ENCODE measurements around the gene TERB1.

Gene TERB1

DNA sequence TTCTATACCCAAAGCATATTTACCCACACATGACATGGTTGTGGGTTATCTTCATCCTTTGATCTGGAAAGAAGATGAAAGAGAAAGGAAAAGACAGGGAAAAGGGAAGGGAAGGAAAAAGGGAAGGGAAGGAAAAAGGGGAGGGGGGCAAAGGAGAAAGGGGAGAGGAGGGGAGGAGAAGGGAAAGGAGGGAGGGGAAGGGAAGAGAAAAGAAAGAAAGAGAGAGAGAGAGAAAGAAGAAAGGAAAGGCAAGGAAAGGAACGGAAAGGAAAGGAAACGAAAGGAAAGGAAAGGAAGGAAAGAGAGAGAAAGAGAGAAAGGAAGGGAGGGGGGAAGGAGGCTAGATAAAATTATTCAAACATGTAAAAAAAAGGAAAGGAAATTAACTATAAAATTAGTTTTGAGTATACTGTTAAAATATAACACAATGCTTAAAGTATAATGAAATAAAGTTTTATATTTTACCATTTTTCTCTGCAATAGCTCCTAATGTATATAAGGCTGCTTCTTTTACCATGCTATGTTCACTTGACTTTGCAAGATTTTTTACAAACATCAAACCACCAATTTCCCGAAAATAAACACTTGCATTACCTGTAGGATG, 11.2 kb downstream of the TERB1 start:
- H3K36me3 Mint-ChIP-seq (ENCODE audit: low read depth), result no peaks in the 10 kb centered on the region
- H3K9me3 Mint-ChIP-seq, result no peaks in the 10 kb centered on the region
- H3K4me3 Mint-ChIP-seq, result no peak overlapping the region
- H3K4me1 Mint-ChIP-seq (ENCODE audit: low read depth), result no peaks in the 10 kb centered on the region
- no peak overlapping the region for H3K27ac Mint-ChIP-seq
- H3K27me3 Mint-ChIP-seq (ENCODE audit: low read depth), result peaks cover 14% of the 10 kb centered on the region

DNA sequence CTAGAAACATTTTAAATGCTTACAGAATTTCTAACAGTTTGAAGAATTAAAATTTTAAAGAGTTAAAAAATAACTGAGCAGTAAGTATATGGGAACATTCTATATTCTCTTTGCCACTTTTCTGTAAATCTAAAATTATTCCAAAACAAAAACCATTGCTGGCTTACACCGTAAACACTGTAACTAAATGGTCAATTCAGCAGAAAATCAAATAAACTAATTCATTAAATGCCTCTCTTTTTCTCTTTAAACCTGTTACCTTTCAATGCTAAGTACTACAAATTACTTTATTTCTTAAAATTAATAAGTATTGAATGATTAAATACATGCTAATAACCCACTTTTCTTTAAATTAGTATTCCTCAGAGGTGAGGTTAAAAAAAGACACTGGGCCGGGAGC, 14.0 kb downstream of the TERB1 start:
- Mint-ChIP-seq H3K36me3 (ENCODE audit: low read depth) (no peaks in the 10 kb centered on the region), H3K9me3 (no peaks in the 10 kb centered on the region), H3K27me3 (ENCODE audit: low read depth) (peaks cover 13% of the 10 kb centered on the region), H3K4me3 (no peak overlapping the region), H3K4me1 (ENCODE audit: low read depth) (no peaks in the 10 kb centered on the region), H3K27ac (no peak overlapping the region)

DNA sequence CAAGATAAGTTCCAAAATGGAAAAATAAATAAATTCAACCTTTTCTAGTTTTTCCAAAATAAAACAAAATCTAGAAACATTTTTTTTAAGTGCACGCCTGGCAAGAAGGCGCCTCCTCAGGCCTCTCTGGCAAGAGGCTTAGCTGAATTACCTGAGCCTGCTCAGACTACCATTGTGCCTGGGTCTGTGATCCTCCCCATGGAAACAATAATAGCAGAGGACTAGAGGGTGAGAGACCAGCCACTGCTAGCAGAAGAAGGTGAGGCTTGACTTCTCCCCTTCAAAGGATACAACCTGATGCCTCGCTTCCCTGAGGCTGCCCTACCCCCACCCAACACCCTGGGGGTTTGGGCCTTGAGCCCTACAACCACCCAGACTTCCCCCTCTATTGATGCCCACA, 14.8 kb downstream of the TERB1 start:
- H3K9me3 Mint-ChIP-seq, result no peaks in the 10 kb centered on the region
- H3K4me3 Mint-ChIP-seq, result no peak overlapping the region
- H3K36me3 Mint-ChIP-seq (ENCODE audit: low read depth), result no peaks in the 10 kb centered on the region
- peaks cover 8% of the 10 kb centered on the region for H3K27me3 Mint-ChIP-seq (ENCODE audit: low read depth)
- no peak overlapping the region for H3K27ac Mint-ChIP-seq
- H3K4me1 Mint-ChIP-seq (ENCODE audit: low read depth), result no peaks in the 10 kb centered on the region

DNA sequence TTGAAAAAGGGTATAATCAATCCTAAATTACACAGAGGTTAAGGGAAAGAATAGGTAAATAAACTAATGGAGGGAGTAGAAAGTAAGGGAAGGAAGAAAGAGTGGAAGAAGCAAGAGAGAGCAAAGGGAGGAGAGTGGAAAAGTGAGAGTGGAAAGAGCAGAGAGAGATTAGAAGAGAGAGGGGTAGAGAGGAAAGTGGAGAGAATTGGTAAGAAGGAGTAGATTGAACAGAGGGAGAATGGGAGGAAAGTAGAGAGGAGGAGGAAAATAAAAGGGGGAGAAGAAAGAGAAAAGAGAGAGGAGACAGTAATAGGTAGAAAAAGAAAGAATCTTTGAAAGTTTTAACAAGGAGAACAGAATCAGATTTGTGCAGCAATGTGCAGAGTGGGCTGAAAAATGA, 24.9 kb downstream of the TERB1 start:
- Mint-ChIP-seq H3K36me3 (ENCODE audit: low read depth) (no peaks in the 10 kb centered on the region), H3K9me3 (no peaks in the 10 kb centered on the region), H3K4me1 (ENCODE audit: low read depth) (no peaks in the 10 kb centered on the region), H3K27ac (no peak overlapping the region), H3K4me3 (no peak overlapping the region), H3K27me3 (ENCODE audit: low read depth) (no peaks in the 10 kb centered on the region)

DNA sequence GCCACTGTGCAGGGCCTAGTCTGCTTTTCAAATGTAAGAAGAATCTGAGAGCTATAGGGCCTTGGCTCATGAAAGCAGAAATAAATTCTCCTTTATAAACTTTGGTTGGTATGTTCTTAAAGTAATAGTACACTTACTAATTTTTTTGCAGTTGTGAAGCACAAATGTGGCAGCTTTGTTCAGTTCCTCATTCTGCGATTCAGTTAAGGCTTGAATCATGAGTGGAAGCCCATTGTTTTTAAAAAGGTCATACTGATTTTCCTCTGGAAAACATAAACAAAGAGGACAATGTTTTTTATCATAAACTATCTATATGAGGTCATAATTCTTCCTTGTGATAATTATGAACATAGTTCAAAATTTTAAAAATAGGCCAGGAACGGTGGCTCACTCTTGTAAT, 26.4 kb downstream of the TERB1 start:
- H3K4me1 Mint-ChIP-seq (ENCODE audit: low read depth), result no peaks in the 10 kb centered on the region
- no peaks in the 10 kb centered on the region for H3K9me3 Mint-ChIP-seq
- H3K27me3 Mint-ChIP-seq (ENCODE audit: low read depth), result no peaks in the 10 kb centered on the region
- H3K4me3 Mint-ChIP-seq, result no peak overlapping the region
- no peak overlapping the region for H3K27ac Mint-ChIP-seq
- H3K36me3 Mint-ChIP-seq (ENCODE audit: low read depth), result no peaks in the 10 kb centered on the region

DNA sequence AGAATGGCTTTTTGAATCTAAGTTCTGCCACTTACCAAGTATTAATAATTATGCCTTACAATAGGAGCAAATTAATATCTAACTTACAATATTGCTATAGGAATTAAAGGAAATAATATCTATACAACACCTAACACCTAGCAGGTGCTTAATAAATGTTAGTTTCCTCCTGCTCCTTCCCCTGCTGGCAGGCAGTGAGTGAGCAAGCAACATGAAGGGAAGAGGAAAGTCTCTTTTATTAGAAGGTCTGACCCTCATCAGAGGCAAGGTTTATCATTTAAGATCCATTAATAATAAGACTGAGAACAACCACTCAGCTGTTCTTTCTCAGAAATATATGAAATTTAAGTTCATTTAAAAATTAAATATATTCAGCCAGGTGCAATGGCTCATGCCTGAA, 43.3 kb downstream of the TERB1 start:
- Mint-ChIP-seq H3K4me1 (ENCODE audit: low read depth) (no peaks in the 10 kb centered on the region), H3K36me3 (ENCODE audit: low read depth) (no peaks in the 10 kb centered on the region), H3K9me3 (no peaks in the 10 kb centered on the region), H3K4me3 (no peak overlapping the region), H3K27me3 (ENCODE audit: low read depth) (peaks cover 31% of the 10 kb centered on the region), H3K27ac (no peak overlapping the region)

DNA sequence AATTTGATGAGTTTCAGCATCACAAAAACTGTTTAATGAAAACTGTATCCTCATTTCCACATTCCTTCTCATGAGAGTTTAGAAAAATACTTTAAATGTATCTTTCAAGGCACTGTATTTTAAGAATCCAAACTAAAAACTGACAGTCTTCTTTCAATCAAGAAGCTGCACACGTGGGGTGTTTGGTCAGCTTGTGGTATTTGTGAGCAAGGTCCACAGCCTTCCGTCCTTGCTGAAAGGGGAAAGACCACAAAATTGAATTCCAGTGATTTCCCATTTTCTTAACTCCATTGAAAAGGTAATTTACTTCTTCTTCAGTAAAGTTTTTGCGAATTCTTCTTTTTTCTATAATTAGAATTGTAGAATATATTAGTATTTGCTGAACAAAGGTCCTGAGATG, 46.6 kb downstream of the TERB1 start:
- H3K36me3 Mint-ChIP-seq (ENCODE audit: low read depth), result peaks cover 3% of the 10 kb centered on the region
- peaks cover 17% of the 10 kb centered on the region for H3K4me1 Mint-ChIP-seq (ENCODE audit: low read depth)
- no peak overlapping the region for H3K27ac Mint-ChIP-seq
- H3K9me3 Mint-ChIP-seq, result no peaks in the 10 kb centered on the region
- peaks cover 37% of the 10 kb centered on the region for H3K27me3 Mint-ChIP-seq (ENCODE audit: low read depth)
- H3K4me3 Mint-ChIP-seq, result no peak overlapping the region

DNA sequence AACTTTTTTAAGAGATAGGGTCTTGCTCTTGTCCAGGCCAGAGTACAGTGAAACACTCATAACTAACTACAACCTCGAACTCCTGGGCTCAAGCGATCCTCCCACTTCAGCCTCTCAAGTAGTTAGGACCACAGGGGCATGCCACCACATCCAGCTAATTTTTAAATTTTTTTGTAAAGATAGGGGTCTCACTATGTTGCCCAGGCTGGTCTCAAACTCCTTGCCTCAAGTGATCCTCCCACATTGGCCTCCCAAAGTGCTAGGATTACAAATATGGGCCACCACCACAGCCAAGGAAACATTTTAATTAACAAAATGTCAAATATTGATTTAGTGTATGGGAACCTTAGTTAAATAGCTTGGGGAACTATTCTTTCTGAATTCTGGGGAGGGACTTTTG, 47.2 kb downstream of the TERB1 start:
- H3K4me1 Mint-ChIP-seq (ENCODE audit: low read depth), result peaks cover 23% of the 10 kb centered on the region
- H3K4me3 Mint-ChIP-seq, result no peak overlapping the region
- no peak overlapping the region for H3K27ac Mint-ChIP-seq
- peaks cover 6% of the 10 kb centered on the region for H3K36me3 Mint-ChIP-seq (ENCODE audit: low read depth)
- H3K27me3 Mint-ChIP-seq (ENCODE audit: low read depth), result peaks cover 37% of the 10 kb centered on the region
- no peaks in the 10 kb centered on the region for H3K9me3 Mint-ChIP-seq

DNA sequence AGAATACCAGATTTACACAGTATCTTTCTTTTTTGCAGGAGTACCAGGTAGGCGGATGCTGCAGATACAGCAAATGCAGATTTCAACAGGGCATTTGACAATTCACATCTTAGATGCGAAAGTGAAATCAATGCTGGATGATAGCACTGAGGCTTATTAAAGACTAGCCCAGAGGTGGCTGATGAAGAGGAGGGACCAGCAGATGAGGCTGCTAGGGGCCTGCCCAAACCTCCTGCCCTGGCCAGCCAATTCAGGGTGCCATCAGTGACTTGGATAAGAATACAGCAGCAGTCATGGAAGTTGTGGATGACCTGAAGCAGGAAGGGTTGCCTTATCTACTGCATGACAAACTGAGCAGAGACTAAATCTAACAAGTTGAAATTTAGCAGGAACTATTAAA, 48.4 kb downstream of the TERB1 start:
- H3K4me1 Mint-ChIP-seq (ENCODE audit: low read depth), result peaks cover 30% of the 10 kb centered on the region
- H3K27ac Mint-ChIP-seq, result no peak overlapping the region
- H3K36me3 Mint-ChIP-seq (ENCODE audit: low read depth), result peaks cover 16% of the 10 kb centered on the region
- no peak overlapping the region for H3K4me3 Mint-ChIP-seq
- H3K9me3 Mint-ChIP-seq, result no peaks in the 10 kb centered on the region
- H3K27me3 Mint-ChIP-seq (ENCODE audit: low read depth), result peaks cover 34% of the 10 kb centered on the region

DNA sequence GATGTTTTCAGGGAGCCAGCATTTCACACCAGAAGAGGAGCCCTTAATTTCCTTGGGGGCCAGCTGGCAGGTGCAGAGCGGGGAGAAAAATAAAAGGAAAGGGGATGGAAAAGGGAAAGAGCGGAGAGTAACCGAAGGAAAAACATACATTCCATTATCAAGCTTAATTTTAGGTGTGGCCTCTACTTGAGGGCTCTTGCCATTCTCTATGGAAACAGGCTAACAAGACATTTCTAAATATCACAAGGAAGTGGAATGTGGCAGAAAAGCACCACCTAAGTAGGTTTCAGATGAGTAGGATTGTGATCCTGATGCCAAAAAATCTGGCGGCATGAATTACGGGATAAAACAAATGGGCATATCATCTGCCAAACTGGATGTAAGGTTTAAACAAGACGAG, 49.0 kb downstream of the TERB1 start:
- Mint-ChIP-seq H3K9me3 (no peaks in the 10 kb centered on the region), H3K4me1 (ENCODE audit: low read depth) (peaks cover 30% of the 10 kb centered on the region), H3K4me3 (peak overlapping the region; percentile 74), H3K36me3 (ENCODE audit: low read depth) (peaks cover 20% of the 10 kb centered on the region), H3K27me3 (ENCODE audit: low read depth) (peaks cover 34% of the 10 kb centered on the region), H3K27ac (peak overlapping the region; percentile 75)

DNA sequence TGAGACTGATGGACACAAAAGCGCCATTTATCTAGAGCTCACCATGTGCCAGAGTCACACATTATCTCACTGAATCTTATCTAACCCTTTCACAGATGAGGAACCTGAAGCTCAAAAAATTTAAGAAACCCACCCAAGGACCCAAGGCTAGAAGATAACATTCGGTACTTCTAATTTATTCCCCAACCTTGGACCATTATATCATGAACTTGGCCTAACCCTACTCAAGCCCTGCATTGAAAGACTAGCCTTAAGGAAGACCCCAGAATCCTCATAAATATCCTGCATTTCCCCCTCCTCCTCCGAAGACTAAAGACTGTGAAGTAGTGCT, 49.4 kb downstream of the TERB1 start:
- Mint-ChIP-seq H3K27ac (peak overlapping the region; percentile 75), H3K9me3 (no peaks in the 10 kb centered on the region), H3K36me3 (ENCODE audit: low read depth) (peaks cover 20% of the 10 kb centered on the region), H3K4me1 (ENCODE audit: low read depth) (peaks cover 32% of the 10 kb centered on the region), H3K4me3 (peak overlapping the region; percentile 74), H3K27me3 (ENCODE audit: low read depth) (peaks cover 34% of the 10 kb centered on the region)

DNA sequence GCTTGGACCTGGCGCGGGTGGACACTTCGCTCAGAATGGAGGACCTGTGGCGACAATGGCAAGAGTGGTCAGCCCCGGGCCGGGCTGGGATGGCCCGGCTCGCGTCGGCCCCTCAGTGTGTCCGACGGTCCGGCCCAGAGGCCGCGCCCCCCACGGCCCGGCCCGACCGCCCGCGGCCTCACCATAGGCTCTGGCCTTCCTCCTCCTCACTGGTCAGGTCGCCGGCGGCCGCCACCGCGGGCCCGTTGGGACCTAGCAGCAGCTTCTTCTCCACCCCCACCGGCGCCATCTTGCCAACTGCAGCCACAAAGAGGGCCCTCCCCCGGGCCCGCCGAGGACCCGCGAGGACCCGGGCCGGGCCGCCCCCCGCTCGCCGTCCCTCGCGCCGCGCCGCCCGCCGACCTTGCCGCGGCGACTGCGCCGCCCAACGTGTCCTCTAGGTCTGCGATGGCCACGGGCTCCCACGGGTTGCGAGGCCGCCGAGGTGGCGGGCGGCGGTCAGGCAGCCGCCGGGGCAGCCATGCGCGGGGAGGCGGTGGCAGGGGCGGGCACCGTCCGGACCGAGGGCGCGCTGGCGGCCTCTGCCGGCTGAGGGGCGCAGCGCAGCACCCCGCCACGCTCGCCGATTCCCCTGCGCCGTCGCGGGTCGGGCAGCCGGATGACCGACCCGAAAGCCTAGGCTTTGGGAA, 49.9 kb downstream of the TERB1 start, which contains the start of gene DYNC1LI2:
Gene DYNC1LI2, minus strand, starts transcription at position 307 of the 689 bp plus-strand sequence. Its CDS starts 18 bp downstream, at position 289.
- peak within 1 kb of the TSS; percentile 82 for H3K27ac Mint-ChIP-seq
- H3K9me3 Mint-ChIP-seq, result no peaks in the 10 kb centered on the region
- peaks cover 25% of the 10 kb centered on the region for H3K36me3 Mint-ChIP-seq (ENCODE audit: low read depth)
- peak within 1 kb of the TSS; percentile 89 for H3K4me3 Mint-ChIP-seq
- peaks cover 29% of the 10 kb centered on the region for H3K27me3 Mint-ChIP-seq (ENCODE audit: low read depth)
- peaks cover 37% of the 10 kb centered on the region for H3K4me1 Mint-ChIP-seq (ENCODE audit: low read depth)

DNA sequence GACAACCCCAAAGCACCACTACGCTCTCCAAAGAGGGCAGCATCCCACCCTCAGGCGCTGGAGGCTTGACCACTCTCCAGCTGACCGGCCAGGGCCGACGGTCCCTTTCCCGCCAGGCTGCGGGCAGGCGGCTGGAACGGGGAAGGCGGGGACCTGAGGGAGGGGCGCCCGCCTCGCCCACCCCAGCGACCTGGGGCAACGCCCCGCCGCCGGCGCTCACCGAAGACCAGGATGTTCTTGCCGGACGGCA, 50.4 kb downstream of the TERB1 start:
- H3K4me3 Mint-ChIP-seq, result peak overlapping the region; percentile 89
- H3K4me1 Mint-ChIP-seq (ENCODE audit: low read depth), result peaks cover 41% of the 10 kb centered on the region
- no peaks in the 10 kb centered on the region for H3K9me3 Mint-ChIP-seq
- peak overlapping the region; percentile 67 for H3K27ac Mint-ChIP-seq
- peaks cover 28% of the 10 kb centered on the region for H3K36me3 Mint-ChIP-seq (ENCODE audit: low read depth)
- H3K27me3 Mint-ChIP-seq (ENCODE audit: low read depth), result peaks cover 26% of the 10 kb centered on the region

DNA sequence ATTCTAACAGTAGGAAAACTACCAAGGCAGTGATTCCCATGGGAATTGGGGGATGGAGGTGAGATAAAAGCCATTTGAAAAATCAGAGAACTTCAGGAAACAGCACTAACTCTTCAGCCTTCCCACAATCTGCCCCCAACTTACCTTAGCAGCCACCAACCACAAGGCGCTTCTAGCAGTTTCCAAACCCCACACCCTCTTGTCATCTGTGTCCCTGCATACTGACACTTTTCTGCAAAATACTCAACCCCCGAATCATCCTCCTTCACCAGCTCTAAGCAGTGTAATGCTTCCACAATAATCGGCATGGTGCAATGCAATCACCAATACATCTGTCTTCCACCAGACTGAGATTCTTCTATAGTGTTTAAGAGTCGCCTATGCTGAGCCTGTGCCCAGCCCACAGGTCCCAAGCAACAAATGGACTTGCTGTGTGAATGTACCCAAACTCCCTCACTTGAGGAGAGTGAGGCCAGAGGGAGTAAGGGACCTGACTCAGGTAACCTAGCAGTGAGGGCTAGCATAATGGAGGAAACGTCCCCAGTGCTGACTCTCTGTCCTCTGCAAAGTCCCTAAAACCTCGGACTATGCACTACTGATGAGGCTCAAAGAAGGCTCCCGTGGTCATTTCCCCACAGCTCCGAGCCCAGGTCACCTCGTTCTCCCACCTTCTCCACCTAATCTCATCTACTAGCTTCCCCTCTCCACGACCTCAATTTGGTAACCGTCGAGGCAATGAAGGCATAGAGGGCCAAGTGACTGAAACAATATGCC, 50.9 kb downstream of the TERB1 start:
- Mint-ChIP-seq H3K4me1 (ENCODE audit: low read depth) (peaks cover 41% of the 10 kb centered on the region), H3K27me3 (ENCODE audit: low read depth) (peaks cover 21% of the 10 kb centered on the region), H3K9me3 (no peaks in the 10 kb centered on the region), H3K4me3 (peak overlapping the region; percentile 89), H3K36me3 (ENCODE audit: low read depth) (peaks cover 29% of the 10 kb centered on the region), H3K27ac (peak overlapping the region; percentile 67)

DNA sequence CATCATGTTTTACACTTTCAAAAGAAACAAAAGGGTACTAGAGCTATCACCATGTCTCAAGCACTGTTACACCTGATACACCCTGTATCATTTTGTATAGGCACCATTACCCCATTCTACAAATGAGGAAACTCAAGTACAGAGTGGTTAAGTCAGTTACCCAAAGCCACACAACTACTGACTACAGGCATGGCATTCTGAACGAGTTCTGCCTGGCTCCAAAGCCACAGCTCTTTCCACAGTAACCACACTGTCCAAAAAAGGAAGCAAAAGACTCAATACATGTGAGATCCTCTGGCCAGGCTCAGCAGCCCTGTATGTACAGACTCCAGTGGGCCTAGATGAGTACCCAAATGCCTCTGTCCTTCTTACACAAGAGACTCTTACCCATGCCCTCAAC, 54.7 kb downstream of the TERB1 start:
- Mint-ChIP-seq H3K4me1 (ENCODE audit: low read depth) (peaks cover 35% of the 10 kb centered on the region), H3K27ac (peak overlapping the region; percentile 52), H3K9me3 (no peaks in the 10 kb centered on the region), H3K4me3 (peak overlapping the region; percentile 23), H3K27me3 (ENCODE audit: low read depth) (no peaks in the 10 kb centered on the region), H3K36me3 (ENCODE audit: low read depth) (peaks cover 45% of the 10 kb centered on the region)

All from T-helper 1 cell treated with Interleukin-12 subunit alpha and Interleukin-12 subunit beta and Interleukin-4 antibody, amounts not matched to agents 30 μg/mL and 1 μg/mL, for 36 hours (primary cell).